HG02798 (cell line): ENCODE measurements around the gene COMMD1.
"Not testable (repeated sequence)": the region's sequence is repeated elsewhere in the genome, so short reads cannot be mapped to it uniquely, and the experiment has no call there.

Source experiments
- ATAC-seq: cut with Tn5 transposase; IDR thresholded peaks from one replicate; pipeline ENCODE4 v1.9.1; 2021; ENCODE audit warnings: mild to moderate bottlenecking; ENCODE audit not compliant: unreplicated experiment, poor library complexity

The COMMD1 gene

DNA sequence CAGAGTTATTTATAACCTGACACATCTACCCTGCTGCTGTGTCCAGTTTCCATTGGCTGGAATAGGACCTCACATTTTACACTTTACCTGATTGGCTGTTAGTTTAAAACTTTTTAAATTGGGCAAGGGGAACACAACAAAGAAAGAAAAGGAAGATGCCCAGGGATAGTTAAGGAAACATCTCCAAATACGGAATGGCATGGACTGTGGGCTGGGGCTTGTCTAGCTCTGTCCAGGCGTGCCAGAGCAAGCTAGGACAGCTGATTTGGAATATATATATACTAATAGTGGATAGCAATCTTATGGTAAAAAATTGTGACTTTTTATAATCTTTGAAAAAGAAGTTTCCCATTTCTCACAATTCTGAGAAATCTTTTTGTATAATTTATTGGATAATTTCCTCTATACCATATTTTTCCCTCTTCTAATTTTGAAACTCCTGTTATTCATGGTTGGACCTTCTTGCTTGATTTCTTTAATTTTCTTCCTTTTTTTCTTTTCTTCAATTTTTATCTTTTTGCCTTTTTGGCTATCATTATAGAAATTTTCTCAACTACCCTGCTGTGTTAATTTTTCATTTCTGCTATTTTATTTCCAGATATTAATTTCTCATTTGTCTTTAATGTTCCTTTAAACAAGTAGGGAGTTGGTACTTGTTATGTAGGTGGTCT lies 55.9 kb downstream of the COMMD1 start:
- ATAC-seq: no peak

DNA sequence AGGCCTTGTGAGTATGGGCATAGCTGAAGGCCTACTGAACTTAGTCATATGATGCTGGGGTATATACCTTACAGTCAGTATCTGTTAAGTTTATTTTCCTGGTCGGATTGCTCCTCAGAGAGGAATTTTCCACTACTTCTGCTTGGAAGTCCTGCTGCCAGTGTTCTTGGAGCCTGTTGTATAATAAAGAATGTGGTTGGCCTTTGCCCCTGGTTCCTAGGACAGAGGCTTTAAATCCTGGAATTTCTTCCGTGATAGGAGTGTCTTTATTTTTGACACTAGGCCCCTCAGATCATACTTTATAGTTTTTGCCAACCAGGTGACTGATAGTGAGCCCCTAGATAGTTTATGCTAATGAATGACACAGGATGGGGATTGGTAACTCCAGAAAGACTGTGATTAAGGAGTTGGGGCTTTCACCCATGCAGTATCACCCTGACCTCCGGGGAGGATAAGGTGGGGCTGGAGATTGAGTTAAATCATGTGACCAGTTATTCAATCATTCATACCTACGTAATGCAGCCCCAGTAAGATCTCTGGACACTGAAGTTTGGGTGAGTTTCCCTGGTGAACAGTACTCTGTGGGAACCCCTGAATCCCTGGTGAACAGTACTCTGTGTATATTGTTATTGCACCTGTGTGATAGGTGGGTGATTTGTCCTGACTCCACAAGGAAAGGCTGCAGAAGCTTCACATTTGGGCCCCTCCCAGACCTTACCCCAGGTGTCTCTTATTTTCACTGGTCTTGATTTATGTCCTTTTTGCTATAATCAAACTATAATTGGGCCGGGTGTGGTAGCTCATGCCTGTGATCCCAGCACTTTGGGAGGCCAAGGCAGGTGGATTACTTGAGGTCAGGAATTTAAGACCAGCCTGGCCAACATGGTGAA lies 56.9 kb downstream of the COMMD1 start:
- no peak for ATAC-seq

GRCh38 chr2:61966087-61966727 lies 60.7 kb downstream of the COMMD1 start:
- ATAC-seq: no peak

DNA sequence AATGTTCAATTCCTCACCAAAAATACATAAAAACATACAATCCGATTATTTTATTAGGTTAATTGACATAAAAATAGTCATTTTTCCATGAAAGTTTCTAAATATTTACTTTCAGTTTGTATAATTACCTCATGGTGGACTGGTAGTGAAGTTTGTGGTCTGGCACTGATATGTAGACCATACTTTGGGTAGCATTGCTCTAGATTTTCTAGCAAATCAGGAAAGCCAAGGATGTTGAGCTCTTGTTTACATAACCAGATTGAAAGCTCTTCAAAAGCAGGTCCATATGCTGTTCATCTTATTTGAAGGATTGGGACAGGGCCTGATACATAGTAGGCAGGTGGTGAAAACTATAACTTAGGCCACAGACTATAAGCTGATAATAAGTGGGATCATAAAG lies 61.8 kb downstream of the COMMD1 start:
- no peak for ATAC-seq

GRCh38 chr2:61969376-61969775 lies 63.9 kb downstream of the COMMD1 start:
- no peak for ATAC-seq

GRCh38 chr2:61970807-61971556 lies 65.5 kb downstream of the COMMD1 start:
- ATAC-seq: no peak

- ATAC-seq: no peak
Measured at GRCh38 chr2:61978522-61978921, 73.0 kb downstream of the COMMD1 start.

DNA sequence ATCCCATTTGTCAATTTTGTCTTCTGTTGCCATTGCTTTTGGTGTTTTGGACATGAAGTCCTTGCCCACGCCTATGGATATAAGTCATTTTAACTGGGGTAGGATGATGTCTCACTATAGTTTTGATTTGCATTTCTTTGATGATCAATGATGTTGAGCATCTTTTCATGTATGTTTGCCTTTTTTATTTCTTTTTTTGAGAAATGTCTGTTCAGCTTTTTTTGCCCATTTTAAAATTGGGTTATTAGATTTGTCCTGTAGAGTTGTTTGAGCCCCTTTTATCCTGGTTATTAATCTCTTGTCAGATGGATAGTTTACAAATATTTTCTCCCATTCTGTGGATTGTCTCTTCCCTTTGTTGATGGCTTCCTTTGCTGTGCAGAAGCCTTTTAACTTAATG lies 75.3 kb downstream of the COMMD1 start:
- ATAC-seq: no peak

- ATAC-seq: no peak
Measured at GRCh38 chr2:61984682-61985081, 79.2 kb downstream of the COMMD1 start.

DNA sequence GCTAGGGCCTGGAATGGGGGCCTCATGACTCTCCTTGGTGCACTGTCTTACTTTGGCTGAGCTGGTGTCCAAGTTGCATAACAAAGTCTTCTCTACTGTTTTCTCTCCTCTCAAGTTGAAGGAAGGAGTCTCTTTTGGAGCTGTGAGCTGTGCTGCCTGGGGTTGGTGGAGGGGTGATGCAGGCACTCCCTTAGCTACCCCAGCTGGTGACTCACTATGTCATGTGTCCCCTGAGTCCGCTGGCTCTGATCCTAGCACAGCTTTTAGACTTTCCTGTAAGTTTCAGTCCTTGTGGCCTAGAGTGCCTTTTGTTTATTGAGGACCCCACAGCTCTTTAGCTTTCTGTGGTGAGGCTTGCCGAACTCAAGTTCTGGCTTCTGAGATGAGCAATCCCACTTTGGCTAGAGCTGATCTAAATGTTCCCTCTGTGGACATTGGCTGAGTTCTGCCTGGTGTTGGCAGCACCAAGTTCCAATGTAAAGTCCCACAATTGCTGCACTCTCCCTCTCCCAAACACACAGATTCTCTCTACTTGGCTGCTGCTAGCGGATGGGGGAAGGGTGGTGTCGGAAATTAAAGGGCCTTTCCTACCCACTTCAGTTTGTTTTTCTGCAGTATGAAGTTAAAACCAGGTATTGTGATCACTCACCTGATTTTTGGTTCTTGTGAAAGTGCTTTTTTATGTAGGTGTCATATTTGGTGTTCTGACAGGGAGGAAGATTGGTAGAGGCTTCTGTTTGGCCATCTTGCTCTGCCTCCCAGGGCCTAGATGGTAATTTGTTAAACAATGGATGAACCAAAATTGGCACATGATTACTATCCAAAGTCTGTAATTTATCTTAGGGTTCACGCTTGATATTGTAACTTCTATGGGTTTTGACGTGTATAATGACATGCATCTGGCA lies 83.2 kb downstream of the COMMD1 start:
- no peak for ATAC-seq

GRCh38 chr2:61993422-61994024 lies 88.0 kb downstream of the COMMD1 start:
- ATAC-seq: peak; percentile 54

DNA sequence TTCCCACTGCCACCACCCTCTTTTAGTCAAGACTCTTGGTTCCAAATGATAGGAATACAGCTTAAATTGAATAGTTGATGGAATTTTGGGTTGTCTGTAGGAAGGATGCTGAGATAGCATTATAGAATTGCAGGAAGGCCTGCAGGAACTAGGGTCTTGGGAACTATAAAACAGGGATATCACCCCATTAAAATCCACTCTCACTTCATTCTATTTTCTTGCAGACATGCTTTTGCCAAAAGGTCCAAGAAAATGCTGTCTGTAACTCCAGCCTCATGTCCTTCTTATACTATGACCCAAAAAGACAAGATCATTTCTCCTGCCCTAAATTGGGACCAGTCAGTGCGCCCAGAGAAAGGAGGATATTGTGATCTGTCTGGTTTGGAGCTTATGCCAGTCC lies 89.1 kb downstream of the COMMD1 start:
- ATAC-seq: no peak

DNA sequence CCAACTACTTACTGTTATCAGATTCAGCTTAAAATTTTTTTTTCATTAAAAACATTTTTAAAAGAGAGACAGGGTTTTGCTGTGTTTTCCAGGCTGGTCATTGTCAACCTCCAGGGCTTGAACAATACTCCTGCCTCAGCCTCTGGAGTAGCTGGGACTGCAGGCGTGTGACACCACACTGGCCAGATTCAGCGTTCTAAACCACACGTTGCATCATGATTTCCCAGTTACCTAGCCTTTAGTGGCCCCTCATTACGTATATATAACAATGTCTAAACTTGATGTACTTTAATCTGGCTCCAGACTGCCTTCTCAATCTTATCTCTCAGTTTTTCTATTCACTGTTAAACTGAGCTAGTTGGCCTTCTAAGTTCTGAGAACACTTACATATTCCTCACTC lies 89.6 kb downstream of the COMMD1 start:
- ATAC-seq: no peak

- peak; percentile 75 for ATAC-seq
Measured at GRCh38 chr2:61995515-61995914, 90.0 kb downstream of the COMMD1 start.

DNA sequence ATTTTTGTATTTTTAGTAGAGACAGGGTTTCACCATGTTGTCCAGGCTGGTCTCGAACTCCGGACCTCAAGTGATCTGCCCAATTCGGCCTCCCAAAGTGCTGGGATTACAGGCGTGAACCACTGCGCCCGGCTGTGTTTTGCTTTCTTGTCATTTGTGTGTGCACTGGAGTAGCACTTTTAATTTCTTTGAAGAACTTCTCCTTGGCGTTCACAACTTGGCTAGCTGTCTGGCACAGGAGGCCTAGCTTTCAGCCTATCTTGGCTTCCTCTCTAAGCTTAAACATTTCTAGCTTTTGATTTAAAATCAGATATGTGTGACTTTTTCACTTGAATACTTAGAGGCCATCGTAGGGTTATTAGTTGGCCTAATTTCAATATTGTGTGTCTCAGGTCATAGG lies 93.0 kb downstream of the COMMD1 start:
- no peak for ATAC-seq

DNA sequence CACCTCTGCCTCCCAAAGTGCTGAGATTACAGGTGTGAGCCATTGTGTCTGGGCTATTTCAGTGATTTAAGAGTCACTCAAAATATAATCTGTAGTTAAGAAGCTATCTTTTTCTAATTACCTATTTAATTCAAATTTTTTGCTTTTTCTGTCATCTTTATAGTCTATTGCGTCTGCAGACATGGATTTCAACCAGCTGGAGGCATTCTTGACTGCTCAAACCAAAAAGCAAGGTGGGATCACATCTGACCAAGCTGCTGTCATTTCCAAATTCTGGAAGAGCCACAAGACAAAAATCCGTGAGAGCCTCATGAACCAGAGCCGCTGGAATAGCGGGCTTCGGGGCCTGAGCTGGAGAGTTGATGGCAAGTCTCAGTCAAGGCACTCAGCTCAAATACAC lies 95.1 kb downstream of the COMMD1 start:
- ATAC-seq: no peak

DNA sequence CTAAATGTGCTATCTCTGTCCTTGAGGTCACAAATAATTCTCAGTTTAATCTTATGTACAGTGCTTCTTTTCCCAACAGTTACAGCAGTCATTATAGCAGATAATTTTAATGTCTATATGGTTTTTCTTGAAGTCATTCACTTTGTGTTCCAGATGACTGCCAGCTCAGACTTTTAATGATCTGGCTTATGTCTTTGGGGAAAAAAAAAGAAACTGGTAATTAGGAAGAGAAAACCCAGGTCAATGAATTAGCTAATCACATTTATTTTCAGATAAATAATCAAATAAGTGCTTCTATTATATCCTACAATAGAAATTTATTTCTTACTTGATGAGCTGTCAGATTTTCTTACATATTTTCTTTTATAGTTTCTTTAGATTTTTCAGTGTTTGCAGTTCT lies 96.0 kb downstream of the COMMD1 start:
- ATAC-seq: no peak

GRCh38 chr2:62004428-62004827 lies 99.0 kb downstream of the COMMD1 start:
- ATAC-seq: not testable (repeated sequence)

- no peak for ATAC-seq
Measured at GRCh38 chr2:62007555-62007954, 102.1 kb downstream of the COMMD1 start.
